ENCODE measurements around the gene ACSL4. TPM values are rescaled to one million over a fixed set of nuclear protein-coding genes. Genes with fewer than 3 reads are reported as not detected.
A peak's percentile ranks its signal among the peaks of the same experiment; 100 is the strongest.

The ACSL4 gene
- total and polyA plus RNA-seq, 9 of the 15 experiments (the other 6 are each of a cell fraction or from before 2014, with no cell fraction given): 9.8 to 35.1 (median 25.5) TPM

GRCh38 chrX:109732807-109733612 lies at the start of gene ACSL4 (continued):
- TF ChIP-seq ETV6 (IDR thresholded peaks at IDR 0.05; ENCODE audit: borderline replicate concordance in 1 of 2, low read depth in 2 of 2, low read length in 1 of 2) (no peak), ETV6 (CRISPR knock-in tag; IDR thresholded peaks at IDR 0.05; ENCODE audit: borderline replicate concordance) (0 out of 2 replicates have a peak, but pooled peaks have one; percentile 47), SMARCE1 (IDR thresholded peaks at IDR 0.05) (no peak), EGR1 (conservative IDR thresholded peaks at IDR 0.05) (peak; percentile 97), E2F1 (CRISPR knock-in tag; IDR thresholded peaks at IDR 0.05) (0 out of 2 replicates have a peak, but pooled peaks have one; percentile 34), ZFX (CRISPR knock-in tag; IDR thresholded peaks at IDR 0.05) (peak; percentile 89)

GRCh38 chrX:109777749-109778148 lies 44.7 kb upstream of the ACSL4 start:
- H3K27me3 ChIP-seq (ENCODE audit: control insufficient read depth in 2 of 2, insufficient read depth in 2 of 2, low read length in 2 of 2): no peaks in the 10 kb centered on the region
- TF ChIP-seq RFX1 (IDR thresholded peaks at IDR 0.05): no peak
- H3K4me2 ChIP-seq (ENCODE audit: insufficient read depth, low read length): no peak overlapping the region
- no peak overlapping the region for H3K4me3 ChIP-seq
- no peak overlapping the region for H3K27ac ChIP-seq (ENCODE audit: extremely low read depth, low read depth, low read length)
- H3K4me1 ChIP-seq (replicated peaks in 1 of 2; ENCODE audit: control insufficient read depth in 2 of 2, insufficient read depth in 2 of 2, low read length in 2 of 2): peaks cover 0 to 25% of the 10 kb centered on the region in 2 experiments; a peak in 3 of 5 replicates
- peaks cover 2% of the 10 kb centered on the region for H3K9me1 ChIP-seq (ENCODE audit: control insufficient read depth, insufficient read depth, low read length)
- H3K36me3 ChIP-seq (ENCODE audit: control insufficient read depth, insufficient read depth, low read length): no peaks in the 10 kb centered on the region
- DNase-seq (ENCODE audit: extremely low read depth in 1 of 4, low spot score in 3 of 4): no peak
- no peak overlapping the region for H3K9ac ChIP-seq (ENCODE audit: insufficient read depth in 1 of 2, low read depth in 2 of 2, low read length in 2 of 2)
- FAIRE-seq: no peak
- intact Hi-C loops (cut with micrococcal nuclease): no loop called here
- no TSS peak for BruUV-seq (replicated peaks)
- ChIA-PET POLR2A (no interaction called here), CTCF (ENCODE audit: low intra/inter-chr PET ratio) (no interaction called here)
- H2AFZ ChIP-seq (ENCODE audit: low read depth, low read length): no peak overlapping the region
- H3K79me2 ChIP-seq (ENCODE audit: control insufficient read depth, insufficient read depth, low read length): no peaks in the 10 kb centered on the region
- no peaks in the 10 kb centered on the region for H3K9me3 ChIP-seq (replicated peaks; ENCODE audit: control insufficient read depth, insufficient read depth, low read depth, low read length)
- no peaks in the 10 kb centered on the region for H4K20me1 ChIP-seq (replicated peaks; ENCODE audit: control insufficient read depth, insufficient read depth, low read length)
- ATAC-seq: no peak
- in situ Hi-C loops (cut with MboI): no loop called here
- 65% methylated on average over 4 of the region's 4 CpGs for WGBS (ENCODE audit: insufficient coverage, low coverage, missing lambda C conversion rate)
